ENCODE measurements around the gene BROX. TPM values are rescaled to one million over a fixed set of nuclear protein-coding genes. Genes with fewer than 3 reads are reported as not detected.

Gene BROX
- polyA plus RNA-seq, 1 of the 3 experiments (the other 2 are of a cell fraction): 3.8 TPM

- TF ChIP-seq, protein P1, sequence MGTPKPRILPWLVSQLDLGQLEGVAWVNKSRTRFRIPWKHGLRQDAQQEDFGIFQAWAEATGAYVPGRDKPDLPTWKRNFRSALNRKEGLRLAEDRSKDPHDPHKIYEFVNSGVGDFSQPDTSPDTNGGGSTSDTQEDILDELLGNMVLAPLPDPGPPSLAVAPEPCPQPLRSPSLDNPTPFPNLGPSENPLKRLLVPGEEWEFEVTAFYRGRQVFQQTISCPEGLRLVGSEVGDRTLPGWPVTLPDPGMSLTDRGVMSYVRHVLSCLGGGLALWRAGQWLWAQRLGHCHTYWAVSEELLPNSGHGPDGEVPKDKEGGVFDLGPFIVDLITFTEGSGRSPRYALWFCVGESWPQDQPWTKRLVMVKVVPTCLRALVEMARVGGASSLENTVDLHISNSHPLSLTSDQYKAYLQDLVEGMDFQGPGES (IDR thresholded peaks at IDR 0.05; ENCODE audit: low read depth, low read length): no peak
- TF ChIP-seq TAF1 (IDR thresholded peaks at IDR 0.05; ENCODE audit: borderline replicate concordance, low read depth, low read length) (no peak), RAD21 (IDR thresholded peaks at IDR 0.05; ENCODE audit: low read length) (no peak), USF1 (IDR thresholded peaks at IDR 0.05; ENCODE audit: borderline replicate concordance, low read depth) (no peak), RCOR1 (IDR thresholded peaks at IDR 0.05; ENCODE audit: low read length) (no peak), EP300 (IDR thresholded peaks at IDR 0.05; ENCODE audit: borderline replicate concordance in 1 of 2, low read depth in 1 of 2, low read length in 1 of 2) (no peak), MEF2A (IDR thresholded peaks at IDR 0.05; ENCODE audit: borderline replicate concordance, low read depth) (no peak), SMC3 (IDR thresholded peaks at IDR 0.05; ENCODE audit: low read depth, low read length) (no peak), NRF1 (IDR thresholded peaks at IDR 0.05; ENCODE audit: low read depth, low read length) (no peak), TCF12 (IDR thresholded peaks at IDR 0.05) (no peak), FOXJ3 (CRISPR knock-in tag; IDR thresholded peaks at IDR 0.05) (no peak), POLR2AphosphoS5 (IDR thresholded peaks at IDR 0.05; ENCODE audit: low read depth, low read length) (no peak), ELF1 (IDR thresholded peaks at IDR 0.05) (no peak), MXI1 (IDR thresholded peaks at IDR 0.05; ENCODE audit: low read depth, low read length) (no peak), EZH2phosphoT487 (IDR thresholded peaks at IDR 0.05; ENCODE audit: borderline replicate concordance, low read depth) (no peak), FOSL2 (IDR thresholded peaks at IDR 0.05; ENCODE audit: borderline replicate concordance, low read depth) (no peak), GATA2 (CRISPR knock-in tag; IDR thresholded peaks at IDR 0.05) (no peak), NFIC (IDR thresholded peaks at IDR 0.05; ENCODE audit: borderline replicate concordance) (no peak)
- TF ChIP-seq, protein P2, sequence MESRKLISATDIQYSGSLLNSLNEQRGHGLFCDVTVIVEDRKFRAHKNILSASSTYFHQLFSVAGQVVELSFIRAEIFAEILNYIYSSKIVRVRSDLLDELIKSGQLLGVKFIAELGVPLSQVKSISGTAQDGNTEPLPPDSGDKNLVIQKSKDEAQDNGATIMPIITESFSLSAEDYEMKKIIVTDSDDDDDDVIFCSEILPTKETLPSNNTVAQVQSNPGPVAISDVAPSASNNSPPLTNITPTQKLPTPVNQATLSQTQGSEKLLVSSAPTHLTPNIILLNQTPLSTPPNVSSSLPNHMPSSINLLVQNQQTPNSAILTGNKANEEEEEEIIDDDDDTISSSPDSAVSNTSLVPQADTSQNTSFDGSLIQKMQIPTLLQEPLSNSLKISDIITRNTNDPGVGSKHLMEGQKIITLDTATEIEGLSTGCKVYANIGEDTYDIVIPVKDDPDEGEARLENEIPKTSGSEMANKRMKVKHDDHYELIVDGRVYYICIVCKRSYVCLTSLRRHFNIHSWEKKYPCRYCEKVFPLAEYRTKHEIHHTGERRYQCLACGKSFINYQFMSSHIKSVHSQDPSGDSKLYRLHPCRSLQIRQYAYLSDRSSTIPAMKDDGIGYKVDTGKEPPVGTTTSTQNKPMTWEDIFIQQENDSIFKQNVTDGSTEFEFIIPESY (IDR thresholded peaks at IDR 0.05; ENCODE audit: borderline replicate concordance, low read depth): no peak
- TF ChIP-seq, protein P3, sequence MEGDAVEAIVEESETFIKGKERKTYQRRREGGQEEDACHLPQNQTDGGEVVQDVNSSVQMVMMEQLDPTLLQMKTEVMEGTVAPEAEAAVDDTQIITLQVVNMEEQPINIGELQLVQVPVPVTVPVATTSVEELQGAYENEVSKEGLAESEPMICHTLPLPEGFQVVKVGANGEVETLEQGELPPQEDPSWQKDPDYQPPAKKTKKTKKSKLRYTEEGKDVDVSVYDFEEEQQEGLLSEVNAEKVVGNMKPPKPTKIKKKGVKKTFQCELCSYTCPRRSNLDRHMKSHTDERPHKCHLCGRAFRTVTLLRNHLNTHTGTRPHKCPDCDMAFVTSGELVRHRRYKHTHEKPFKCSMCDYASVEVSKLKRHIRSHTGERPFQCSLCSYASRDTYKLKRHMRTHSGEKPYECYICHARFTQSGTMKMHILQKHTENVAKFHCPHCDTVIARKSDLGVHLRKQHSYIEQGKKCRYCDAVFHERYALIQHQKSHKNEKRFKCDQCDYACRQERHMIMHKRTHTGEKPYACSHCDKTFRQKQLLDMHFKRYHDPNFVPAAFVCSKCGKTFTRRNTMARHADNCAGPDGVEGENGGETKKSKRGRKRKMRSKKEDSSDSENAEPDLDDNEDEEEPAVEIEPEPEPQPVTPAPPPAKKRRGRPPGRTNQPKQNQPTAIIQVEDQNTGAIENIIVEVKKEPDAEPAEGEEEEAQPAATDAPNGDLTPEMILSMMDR (IDR thresholded peaks at IDR 0.05): no peak
- 94% methylated on average over 1 of the region's 1 CpG for WGBS (ENCODE audit: low lambda C conversion rate)
- no peaks in the 10 kb centered on the region for H3F3A ChIP-seq (replicated peaks; ENCODE audit: insufficient read depth)
Measured at GRCh38 chr1:222730866-222731265, 18.5 kb downstream of the BROX start.

More at GRCh38 chr1:222730866-222731265, 18.5 kb downstream of the BROX start:
- H3K4me3 ChIP-seq (ENCODE audit: low read depth in 2 of 2, low read length in 1 of 2): no peak overlapping the region
- CTCF ChIA-PET: interaction anchor here (1.2 kb wide), 1 partner anchor 350 kb away, joined by 4 read pairs; no protein-coding TSS in a partner anchor
- no peaks in the 10 kb centered on the region for H3K4me1 ChIP-seq (ENCODE audit: control insufficient read depth in 1 of 2, insufficient read depth in 2 of 2, low read depth in 1 of 2, low read length in 1 of 2)
- DNase-seq: no peak
- no peaks in the 10 kb centered on the region for H3K79me2 ChIP-seq (ENCODE audit: insufficient read depth)
- no peak overlapping the region for H2AFZ ChIP-seq (ENCODE audit: low read depth)
- H3K36me3 ChIP-seq (replicated peaks in 1 of 2; ENCODE audit: control insufficient read depth in 1 of 2, insufficient read depth in 2 of 2, low read length in 1 of 2): peaks cover 80 to 94% of the 10 kb centered on the region in 2 experiments
- no peaks in the 10 kb centered on the region for H3K27me3 ChIP-seq (ENCODE audit: insufficient read depth)
- H3K9me2 ChIP-seq: no peaks in the 10 kb centered on the region
- POLR2A ChIA-PET: no interaction called here
- H3K4me2 ChIP-seq: no peak overlapping the region
- no peak overlapping the region for H3K27ac ChIP-seq (ENCODE audit: low read depth in 2 of 2, low read length in 1 of 2)
- no peaks in the 10 kb centered on the region for H4K20me1 ChIP-seq (ENCODE audit: insufficient read depth)
- no peak overlapping the region for H3K9ac ChIP-seq
- no peaks in the 10 kb centered on the region for H3K9me3 ChIP-seq

All from SK-N-SH (cell line).